Measurements from ENCODE around the gene MAML2.

GRCh38 chr11:96194581-96195374, 148.2 kb downstream of the MAML2 start:
- no peak for TF ChIP-seq CTCF (IDR thresholded peaks at IDR 0.05; ENCODE audit: low read depth, low read length, missing input control)
- no peak for TF ChIP-seq TAF1 (conservative IDR thresholded peaks at IDR 0.05)
- no peak for TF ChIP-seq JUND (IDR thresholded peaks at IDR 0.05)
- no peak for TF ChIP-seq NR2F2 (IDR thresholded peaks at IDR 0.05)
- no peak for TF ChIP-seq SP1 (IDR thresholded peaks at IDR 0.05)
- TF ChIP-seq YY1 (IDR thresholded peaks at IDR 0.05), result no peak
- TF ChIP-seq REST (IDR thresholded peaks at IDR 0.05), result no peak
- no peak for TF ChIP-seq RXRA (IDR thresholded peaks at IDR 0.05)
- no peak for TF ChIP-seq FOXA1 (IDR thresholded peaks at IDR 0.05)

Data from liver (tissue), 3 donors.